Fibroblast of pulmonary artery (primary cell): ENCODE data around the gene CX3CR1.

Experiments
- DNase-seq: peaks from one replicate; pipeline ENCODE4 v3.0.0-alpha.2; 2010; ENCODE audit warnings: low read depth
- H3K4me3 ChIP-seq: replicated peaks from 2 replicates; pipeline ENCODE4 v1.5.1; 2011; ENCODE audit warnings: low read depth, mild to moderate bottlenecking, control low read depth, low read length, moderate library complexity
- TF ChIP-seq, protein P1 (sequence below): IDR thresholded peaks from 2 replicates; pipeline ENCODE4 v1.5.1; 2011; ENCODE audit warnings: mild to moderate bottlenecking, control low read depth, low read length, inconsistent platforms; ENCODE audit errors: missing control alignments

Gene CX3CR1

DNA sequence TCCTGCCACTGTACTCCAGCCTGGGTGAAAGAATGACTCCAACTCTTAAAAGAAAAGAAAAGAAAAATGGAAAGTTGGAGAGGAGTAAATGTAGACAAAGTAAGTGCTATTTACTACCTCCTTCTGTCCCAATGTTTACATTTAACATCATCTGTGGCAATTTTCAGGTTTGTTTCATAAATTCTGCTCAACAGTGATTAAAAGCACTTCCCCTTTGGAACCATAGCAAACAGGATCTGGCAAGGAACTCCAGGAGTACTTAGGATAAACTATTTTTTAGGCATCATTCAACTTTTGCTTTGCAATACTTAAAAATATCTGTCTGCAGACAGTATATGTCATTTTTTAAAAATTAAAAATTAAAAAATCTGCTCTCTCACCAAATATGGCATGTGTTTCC, 5.5 kb upstream of the CX3CR1 start:
- DNase-seq: no peak
- H3K4me3 ChIP-seq: no peak overlapping the region

DNA sequence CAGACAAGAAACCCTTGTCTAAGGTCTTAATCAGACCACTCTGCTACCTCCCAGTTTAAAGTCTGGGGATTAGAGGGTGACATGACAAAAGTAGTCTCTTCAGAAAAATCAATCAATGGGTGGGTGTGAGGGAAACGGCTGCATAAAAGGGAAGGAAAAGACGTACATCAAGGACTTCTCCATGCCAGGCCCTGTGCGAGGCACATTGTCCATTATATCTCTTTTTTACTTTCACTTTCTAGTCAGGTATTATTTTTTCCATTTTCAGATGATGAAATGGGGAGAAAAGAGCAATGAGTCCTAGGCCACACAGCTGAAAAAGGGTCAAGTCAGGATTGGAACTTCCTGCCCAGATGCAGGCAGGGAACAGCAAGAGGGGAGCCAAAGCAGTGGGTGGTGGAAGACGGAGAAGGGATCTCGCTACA, 4.6 kb upstream of the CX3CR1 start:
- no peak overlapping the region for H3K4me3 ChIP-seq
- TF ChIP-seq, protein P1, sequence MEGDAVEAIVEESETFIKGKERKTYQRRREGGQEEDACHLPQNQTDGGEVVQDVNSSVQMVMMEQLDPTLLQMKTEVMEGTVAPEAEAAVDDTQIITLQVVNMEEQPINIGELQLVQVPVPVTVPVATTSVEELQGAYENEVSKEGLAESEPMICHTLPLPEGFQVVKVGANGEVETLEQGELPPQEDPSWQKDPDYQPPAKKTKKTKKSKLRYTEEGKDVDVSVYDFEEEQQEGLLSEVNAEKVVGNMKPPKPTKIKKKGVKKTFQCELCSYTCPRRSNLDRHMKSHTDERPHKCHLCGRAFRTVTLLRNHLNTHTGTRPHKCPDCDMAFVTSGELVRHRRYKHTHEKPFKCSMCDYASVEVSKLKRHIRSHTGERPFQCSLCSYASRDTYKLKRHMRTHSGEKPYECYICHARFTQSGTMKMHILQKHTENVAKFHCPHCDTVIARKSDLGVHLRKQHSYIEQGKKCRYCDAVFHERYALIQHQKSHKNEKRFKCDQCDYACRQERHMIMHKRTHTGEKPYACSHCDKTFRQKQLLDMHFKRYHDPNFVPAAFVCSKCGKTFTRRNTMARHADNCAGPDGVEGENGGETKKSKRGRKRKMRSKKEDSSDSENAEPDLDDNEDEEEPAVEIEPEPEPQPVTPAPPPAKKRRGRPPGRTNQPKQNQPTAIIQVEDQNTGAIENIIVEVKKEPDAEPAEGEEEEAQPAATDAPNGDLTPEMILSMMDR: no peak
- no peak for DNase-seq

More for the DNA sequence above, 5.5 kb upstream of the CX3CR1 start:
- TF ChIP-seq, protein P1: no peak

DNA sequence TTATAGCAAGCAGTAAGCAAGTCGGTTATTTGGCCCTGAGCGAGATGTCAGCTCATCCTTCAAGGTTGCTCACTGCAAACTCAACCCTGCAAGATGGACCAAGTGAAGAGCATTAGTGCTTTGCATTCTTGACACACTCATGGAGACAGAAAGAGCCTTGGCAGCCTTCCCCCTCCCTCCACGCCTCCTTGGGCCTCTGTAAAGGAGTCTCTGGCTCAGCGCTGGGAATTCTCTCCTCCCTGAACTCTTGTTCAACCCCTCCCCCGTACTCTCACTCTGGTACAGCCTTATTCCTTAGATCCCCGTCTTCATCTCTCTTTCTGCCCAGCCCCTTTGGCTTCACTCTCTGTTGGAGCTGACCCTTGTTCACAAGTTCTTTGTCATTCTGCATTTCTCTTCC, 2.2 kb upstream of the CX3CR1 start:
- no peak for DNase-seq
- TF ChIP-seq, protein P1: no peak
- no peak overlapping the region for H3K4me3 ChIP-seq

DNA sequence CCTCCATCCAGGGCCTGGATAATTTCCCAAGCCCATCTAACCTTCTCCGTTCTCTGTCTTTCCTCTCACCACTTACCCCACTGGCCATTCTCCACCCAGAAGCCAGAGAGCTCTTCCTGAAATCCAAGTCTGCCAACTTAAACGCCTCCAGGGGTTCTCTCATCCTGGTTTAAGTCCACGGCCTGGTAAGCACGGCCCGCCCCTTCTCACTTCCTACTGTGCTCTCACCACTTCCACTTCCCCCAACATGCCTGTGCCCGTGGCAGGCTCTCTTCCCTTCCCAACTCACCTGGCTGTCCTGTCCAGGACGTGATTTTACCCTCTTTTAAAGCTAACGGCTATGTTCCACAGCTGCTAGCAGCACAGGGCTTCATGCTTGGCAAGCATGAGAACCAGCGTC, 1.7 kb upstream of the CX3CR1 start:
- no peak overlapping the region for H3K4me3 ChIP-seq
- TF ChIP-seq, protein P1: no peak
- DNase-seq: no peak

DNA sequence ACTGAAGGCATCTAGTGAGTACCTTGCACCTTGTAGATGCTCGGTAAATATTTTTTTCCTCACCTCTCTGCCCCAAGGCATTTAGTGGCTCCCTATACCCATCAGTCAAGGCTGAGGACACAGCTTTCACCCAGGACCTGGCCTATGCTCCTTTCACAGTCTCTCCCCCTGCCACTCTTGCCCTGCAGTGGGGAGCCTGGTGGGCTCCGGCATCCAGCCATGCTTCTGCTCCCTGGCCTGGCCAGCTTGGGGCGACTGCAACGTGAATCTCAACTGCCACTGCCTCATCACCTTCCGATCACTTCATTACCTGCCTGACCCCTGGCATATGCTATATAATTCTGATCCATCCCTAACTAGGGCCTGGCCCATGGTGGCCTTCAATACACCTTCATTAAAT, 735 bp upstream of the CX3CR1 start:
- no peak for DNase-seq
- H3K4me3 ChIP-seq: no peak overlapping the region
- TF ChIP-seq, protein P1: no peak

DNA sequence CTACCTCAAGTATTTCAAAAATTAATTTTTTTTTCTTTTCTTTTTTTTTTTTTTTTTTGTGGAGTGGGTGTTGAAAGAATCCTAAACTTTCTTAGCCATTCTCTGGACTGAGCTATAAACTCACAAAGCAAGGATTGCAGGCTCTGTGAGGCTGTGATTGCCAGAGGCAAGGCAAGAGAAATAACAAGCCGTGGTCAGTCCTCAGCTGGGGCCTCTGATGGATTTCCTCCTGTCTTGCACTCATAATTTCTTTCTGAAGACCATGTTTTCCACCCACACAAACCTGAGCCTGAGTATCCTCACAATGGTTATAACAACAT, 1.3 kb downstream of the CX3CR1 start:
- no peak for DNase-seq
- TF ChIP-seq, protein P1: no peak
- H3K4me3 ChIP-seq: no peak overlapping the region

DNA sequence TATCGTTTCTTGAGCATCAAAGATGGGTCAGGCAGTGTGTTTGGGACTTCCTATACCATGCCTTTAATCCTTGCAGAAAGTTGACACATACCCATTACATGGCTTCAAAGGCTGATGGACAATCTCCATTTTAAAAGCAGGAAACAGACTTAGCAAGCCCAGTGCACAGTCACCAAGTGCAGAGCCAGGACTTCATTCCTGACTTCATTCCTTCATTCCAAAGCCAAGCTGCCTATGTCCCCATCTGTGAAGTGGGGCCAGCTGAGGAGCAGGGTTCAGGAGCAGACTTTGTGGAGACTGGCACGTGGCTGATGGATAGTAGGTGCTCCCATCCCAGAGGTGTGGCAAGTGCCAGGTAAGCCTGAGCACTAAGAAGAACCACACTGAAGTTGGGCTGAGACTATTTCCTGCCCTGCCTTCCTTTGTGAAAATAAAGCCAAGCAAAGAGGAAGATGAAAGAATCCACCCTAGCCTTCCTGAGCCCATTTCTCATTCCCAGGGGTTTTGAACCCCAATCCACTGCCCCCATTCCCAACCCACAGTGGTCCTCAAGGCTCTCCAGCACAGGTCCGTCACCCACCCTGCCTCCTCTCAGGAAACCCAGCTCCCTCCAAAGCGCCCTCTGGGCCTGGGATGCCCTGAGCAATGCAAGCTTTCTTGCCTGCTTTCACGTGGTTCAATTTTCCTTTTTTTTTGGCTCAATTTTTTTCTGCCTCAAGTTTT, 1.8 kb downstream of the CX3CR1 start:
- DNase-seq: no peak
- H3K4me3 ChIP-seq: no peak overlapping the region
- TF ChIP-seq, protein P1: no peak
